GM23248 (cell line): ENCODE data around the gene NDST3.

Experiments used
- EZH2 ChIP-seq: fragments of 200-600 bp; sonication (generic); IDR thresholded peaks from 2 replicates; pipeline ENCODE4 v1.6.1; 2018; ENCODE audit warnings: antibody characterized with exemption, mild to moderate bottlenecking; ENCODE audit not compliant: insufficient read depth, poor library complexity, severe bottlenecking
- EZH2phosphoT487 ChIP-seq: fragments of 200-600 bp; sonication (generic); IDR thresholded peaks from 2 replicates; pipeline ENCODE4 v1.6.1; 2018; ENCODE audit warnings: antibody characterized with exemption, moderate library complexity, mild to moderate bottlenecking, low read depth; ENCODE audit not compliant: insufficient read depth

GRCh38 chr4:118087366-118087765, 53.1 kb downstream of the NDST3 start:
- TF ChIP-seq EZH2, result no peak
- TF ChIP-seq EZH2phosphoT487, result no peak
